ENCODE data around the gene AHI1.

- TF ChIP-seq CTCF (IDR thresholded peaks at IDR 0.05) (no peak), ZFX (IDR thresholded peaks at IDR 0.05; ENCODE audit: borderline replicate concordance) (no peak)
Observed at GRCh38 chr6:135412761-135413160, 84.8 kb downstream of the AHI1 start.
